ENCODE measurements around the gene STOX1.

GRCh38 chr10:68848281-68848680 is 20.9 kb downstream of the STOX1 start:
- TF ChIP-seq EZH2phosphoT487 (IDR thresholded peaks at IDR 0.05; ENCODE audit: borderline replicate concordance, low read depth, low read length), result no peak
- TF ChIP-seq CTCF (conservative IDR thresholded peaks at IDR 0.05; ENCODE audit: low read length), result no peak
